Measurements from ENCODE around the gene ADGRL2. TPM values are rescaled to one million over a fixed set of nuclear protein-coding genes. Genes with fewer than 3 reads are reported as not detected.

Gene ADGRL2
- total and polyA plus RNA-seq, 7 donors, result 5.0 to 13.2 (median 7.2) TPM

DNA sequence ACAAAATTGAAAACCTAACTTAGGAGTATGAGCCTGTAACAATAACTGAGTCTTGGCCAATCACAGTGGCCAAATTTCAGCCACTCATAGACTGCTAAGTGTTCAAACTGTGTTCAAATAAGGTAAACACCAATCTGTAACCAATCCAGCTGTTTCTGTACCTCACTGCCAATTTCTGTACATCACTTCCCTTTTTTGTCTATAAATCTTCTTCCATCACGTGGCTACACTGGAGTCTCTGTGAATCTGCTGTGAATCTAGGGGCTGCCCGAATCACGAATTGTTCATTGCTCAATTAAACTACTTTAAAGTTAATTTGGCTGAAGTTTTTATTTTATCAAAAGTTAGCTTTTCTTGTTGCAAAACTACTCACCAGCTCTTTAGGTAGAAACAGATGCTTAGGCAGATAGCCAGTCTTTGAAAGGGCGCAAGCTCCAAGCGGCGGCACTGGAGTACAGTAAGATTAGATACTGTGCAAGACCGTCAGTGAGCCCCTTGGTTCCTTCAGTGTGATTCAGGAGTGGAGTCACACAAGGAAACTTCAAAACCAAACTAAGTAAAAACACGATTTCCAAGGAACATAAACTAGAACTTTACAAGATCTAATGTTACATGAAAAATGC lies 43.2 kb upstream of the ADGRL2 start:
- Histone ChIP-seq H3K4me1 (no peaks in the 10 kb centered on the region), H3K27ac (no peak overlapping the region), H3K27me3 (ENCODE audit: insufficient read depth in 3 of 3, low read length in 2 of 3) (no peaks in the 10 kb centered on the region), H3K4me3 (no peak overlapping the region), H3K9me3 (no peaks in the 10 kb centered on the region), H3K36me3 (ENCODE audit: insufficient read depth in 1 of 2, low read depth in 1 of 2) (no peaks in the 10 kb centered on the region)
- TF ChIP-seq, protein P1, sequence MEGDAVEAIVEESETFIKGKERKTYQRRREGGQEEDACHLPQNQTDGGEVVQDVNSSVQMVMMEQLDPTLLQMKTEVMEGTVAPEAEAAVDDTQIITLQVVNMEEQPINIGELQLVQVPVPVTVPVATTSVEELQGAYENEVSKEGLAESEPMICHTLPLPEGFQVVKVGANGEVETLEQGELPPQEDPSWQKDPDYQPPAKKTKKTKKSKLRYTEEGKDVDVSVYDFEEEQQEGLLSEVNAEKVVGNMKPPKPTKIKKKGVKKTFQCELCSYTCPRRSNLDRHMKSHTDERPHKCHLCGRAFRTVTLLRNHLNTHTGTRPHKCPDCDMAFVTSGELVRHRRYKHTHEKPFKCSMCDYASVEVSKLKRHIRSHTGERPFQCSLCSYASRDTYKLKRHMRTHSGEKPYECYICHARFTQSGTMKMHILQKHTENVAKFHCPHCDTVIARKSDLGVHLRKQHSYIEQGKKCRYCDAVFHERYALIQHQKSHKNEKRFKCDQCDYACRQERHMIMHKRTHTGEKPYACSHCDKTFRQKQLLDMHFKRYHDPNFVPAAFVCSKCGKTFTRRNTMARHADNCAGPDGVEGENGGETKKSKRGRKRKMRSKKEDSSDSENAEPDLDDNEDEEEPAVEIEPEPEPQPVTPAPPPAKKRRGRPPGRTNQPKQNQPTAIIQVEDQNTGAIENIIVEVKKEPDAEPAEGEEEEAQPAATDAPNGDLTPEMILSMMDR (IDR thresholded peaks at IDR 0.05), result no peak
- intact Hi-C loops (cut with DNase I), result no loop called here
- DNase-seq (no peak), ATAC-seq (no peak)
- WGBS, 3 donors, result 80 to 87% (median 82%) methylated on average over 8 of the region's 8 CpGs

DNA sequence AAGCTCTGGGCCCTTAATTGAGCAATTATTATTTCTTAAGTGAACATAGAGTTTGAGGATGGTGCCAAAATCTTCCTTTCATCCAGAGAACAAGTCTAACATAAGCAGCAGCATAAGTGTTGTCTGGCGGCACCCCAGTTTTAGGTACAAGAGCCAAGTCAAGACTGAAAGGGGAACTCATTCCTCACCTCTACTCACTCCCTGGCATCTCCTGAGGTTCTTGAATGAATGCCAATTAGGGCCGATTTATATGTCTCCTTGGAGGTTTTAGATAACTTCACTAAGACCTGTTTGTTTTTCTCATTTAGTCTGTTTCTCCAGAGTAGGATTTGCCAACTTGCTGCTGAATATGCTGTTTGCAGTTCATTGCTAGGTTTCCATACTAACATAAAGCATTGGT lies 42.6 kb upstream of the ADGRL2 start:
- Histone ChIP-seq H3K27ac (no peak overlapping the region), H3K9me3 (no peaks in the 10 kb centered on the region), H3K4me3 (no peak overlapping the region), H3K4me1 (no peaks in the 10 kb centered on the region), H3K36me3 (ENCODE audit: insufficient read depth in 1 of 2, low read depth in 1 of 2) (no peaks in the 10 kb centered on the region), H3K27me3 (ENCODE audit: insufficient read depth in 3 of 3, low read length in 2 of 3) (no peaks in the 10 kb centered on the region)
- WGBS, 3 donors, result 63 to 72% (median 70%) methylated on average over 2 of the region's 2 CpGs
- DNase-seq (no peak), ATAC-seq (no peak)
- TF ChIP-seq, protein P1 (IDR thresholded peaks at IDR 0.05), result no peak
- intact Hi-C loops (cut with DNase I), result no loop called here

DNA sequence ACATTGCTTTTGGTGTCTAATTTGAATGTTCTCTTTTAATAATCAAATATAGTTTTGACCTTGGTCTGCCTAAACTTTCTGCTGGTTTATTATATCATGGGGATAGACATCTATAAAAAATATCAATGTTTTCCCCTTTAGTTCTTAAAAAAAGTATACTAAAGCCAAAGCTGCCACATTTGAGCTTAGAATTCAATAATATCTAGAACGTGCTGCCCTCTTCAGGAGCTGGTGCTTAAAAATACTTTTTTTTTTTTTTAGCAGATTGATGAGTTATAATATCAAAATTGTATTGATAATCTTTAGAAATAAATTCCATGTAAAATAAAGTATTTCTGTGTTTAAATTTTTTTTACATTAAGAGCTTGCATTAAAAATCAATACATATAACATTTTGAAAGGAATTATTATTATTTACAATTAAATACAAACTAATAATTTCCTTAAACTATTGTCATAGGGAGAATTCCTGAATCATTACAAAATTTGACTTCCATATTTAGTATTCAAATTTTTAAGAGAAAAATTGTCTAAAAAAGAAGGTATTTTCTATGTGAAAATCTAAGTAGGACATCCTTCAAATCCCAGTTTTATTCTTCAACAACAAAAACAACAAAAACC lies 40.1 kb upstream of the ADGRL2 start:
- intact Hi-C loops (cut with DNase I), result no loop called here
- Histone ChIP-seq H3K27ac (no peak overlapping the region), H3K27me3 (ENCODE audit: insufficient read depth in 3 of 3, low read length in 2 of 3) (no peaks in the 10 kb centered on the region), H3K36me3 (ENCODE audit: insufficient read depth in 1 of 2, low read depth in 1 of 2) (no peaks in the 10 kb centered on the region), H3K9me3 (no peaks in the 10 kb centered on the region), H3K4me1 (no peaks in the 10 kb centered on the region), H3K4me3 (no peak overlapping the region)
- ATAC-seq (no peak), DNase-seq (no peak)
- WGBS, 3 donors, result 5 to 9% (median 5%) methylated on average over 1 of the region's 1 CpG
- TF ChIP-seq, protein P1 (IDR thresholded peaks at IDR 0.05), result peak; percentile 13

DNA sequence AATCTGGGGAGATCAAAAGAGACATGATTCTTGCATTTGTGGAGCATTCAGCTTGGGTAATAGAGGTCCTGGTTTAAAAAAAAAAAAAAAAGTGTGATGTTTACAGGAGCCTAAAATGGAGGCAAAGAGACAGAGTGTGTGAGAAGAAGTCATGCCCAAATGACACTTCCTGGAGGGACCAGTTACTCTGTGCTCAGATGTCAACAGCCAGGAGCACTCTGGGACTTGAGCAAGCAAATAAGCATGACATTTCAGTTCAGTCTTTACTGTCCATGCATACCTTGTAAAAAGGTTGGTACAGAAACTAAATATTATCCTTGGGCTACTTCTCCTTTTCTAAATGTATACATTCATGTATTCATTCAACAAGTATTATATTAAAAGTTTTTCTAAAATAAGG lies 25.2 kb upstream of the ADGRL2 start:
- DNase-seq, result no peak
- intact Hi-C loops (cut with DNase I), result no loop called here
- H3K36me3 ChIP-seq (ENCODE audit: insufficient read depth in 1 of 2, low read depth in 1 of 2), result no peaks in the 10 kb centered on the region
- TF ChIP-seq, protein P1 (IDR thresholded peaks at IDR 0.05), result no peak
- no peaks in the 10 kb centered on the region for H3K4me1 ChIP-seq
- no peaks in the 10 kb centered on the region for H3K9me3 ChIP-seq
- no peak overlapping the region for H3K4me3 ChIP-seq
- no peaks in the 10 kb centered on the region for H3K27me3 ChIP-seq (ENCODE audit: insufficient read depth in 3 of 3, low read length in 2 of 3)
- no peak for ATAC-seq
- no peak overlapping the region for H3K27ac ChIP-seq
